Epithelial cell of prostate (primary cell): ENCODE data around the gene BCKDHB.
"Not testable (repeated sequence)": the region's sequence is repeated elsewhere in the genome, so short reads cannot be mapped to it uniquely, and the experiment has no call there.

Source experiments
- DNase-seq: peaks from one replicate; pipeline ENCODE4 v3.0.0-alpha.2; 2011; ENCODE audit warnings: low read depth, low spot score
- H3K27ac ChIP-seq: fragments of 450-650 bp; 2 replicates; pipeline ENCODE4 v1.5.1; 2017; ENCODE audit warnings: mild to moderate bottlenecking

Gene BCKDHB

GRCh38 chr6:80249897-80250296, 143.4 kb downstream of the BCKDHB start:
- DNase-seq = no peak
- no peak overlapping the region for H3K27ac ChIP-seq

GRCh38 chr6:80250391-80250997, 144.0 kb downstream of the BCKDHB start:
- no peak for DNase-seq
- no peak overlapping the region for H3K27ac ChIP-seq

- no peak overlapping the region for H3K27ac ChIP-seq
- DNase-seq = no peak
Observed at GRCh38 chr6:80251321-80251720, 144.8 kb downstream of the BCKDHB start.

- no peak overlapping the region for H3K27ac ChIP-seq
Observed at GRCh38 chr6:80254716-80255115, 148.2 kb downstream of the BCKDHB start.

GRCh38 chr6:80256691-80257090, 150.2 kb downstream of the BCKDHB start:
- DNase-seq = no peak
- no peak overlapping the region for H3K27ac ChIP-seq

More at GRCh38 chr6:80254716-80255115, 148.2 kb downstream of the BCKDHB start:
- no peak for DNase-seq

GRCh38 chr6:80259118-80259517, 152.6 kb downstream of the BCKDHB start:
- no peak for DNase-seq
- no peak overlapping the region for H3K27ac ChIP-seq

- no peak for DNase-seq
- H3K27ac ChIP-seq = no peak overlapping the region
Observed at GRCh38 chr6:80263585-80263984, 157.1 kb downstream of the BCKDHB start.

- no peak overlapping the region for H3K27ac ChIP-seq
- no peak for DNase-seq
Observed at GRCh38 chr6:80268865-80269730, 162.6 kb downstream of the BCKDHB start.

GRCh38 chr6:80271074-80271473, 164.6 kb downstream of the BCKDHB start:
- no peak overlapping the region for H3K27ac ChIP-seq
- no peak for DNase-seq

- no peak overlapping the region for H3K27ac ChIP-seq
- DNase-seq = no peak
Observed at GRCh38 chr6:80272988-80273387, 166.5 kb downstream of the BCKDHB start.

GRCh38 chr6:80276861-80277260, 170.4 kb downstream of the BCKDHB start:
- H3K27ac ChIP-seq = no peak overlapping the region
- no peak for DNase-seq

- DNase-seq = no peak
- no peak overlapping the region for H3K27ac ChIP-seq
Observed at GRCh38 chr6:80277501-80277900, 171.0 kb downstream of the BCKDHB start.

- DNase-seq = peak; percentile 20
- no peak overlapping the region for H3K27ac ChIP-seq
Observed at GRCh38 chr6:80280262-80281010, 174.0 kb downstream of the BCKDHB start.

GRCh38 chr6:80282913-80283554, 176.6 kb downstream of the BCKDHB start:
- no peak for DNase-seq
- no peak overlapping the region for H3K27ac ChIP-seq

GRCh38 chr6:80287112-80287511, 180.6 kb downstream of the BCKDHB start:
- DNase-seq = no peak
- no peak overlapping the region for H3K27ac ChIP-seq

GRCh38 chr6:80287607-80288006, 181.1 kb downstream of the BCKDHB start:
- no peak overlapping the region for H3K27ac ChIP-seq
- no peak for DNase-seq

- H3K27ac ChIP-seq = no peak overlapping the region
- DNase-seq = no peak
Observed at GRCh38 chr6:80289727-80290126, 183.3 kb downstream of the BCKDHB start.

GRCh38 chr6:80294531-80294930, 188.1 kb downstream of the BCKDHB start:
- H3K27ac ChIP-seq, DNase-seq: not testable (repeated sequence)

GRCh38 chr6:80302716-80303115, 196.2 kb downstream of the BCKDHB start:
- DNase-seq = no peak
- H3K27ac ChIP-seq = no peak overlapping the region

GRCh38 chr6:80304014-80304413, 197.5 kb downstream of the BCKDHB start:
- H3K27ac ChIP-seq = no peak overlapping the region
- DNase-seq = no peak
